GM19372 (cell line): ENCODE measurements around the gene CTXN1.
"Not testable (repeated sequence)": the region's sequence is repeated elsewhere in the genome, so short reads cannot be mapped to it uniquely, and the experiment has no call there.

Source experiments
- ATAC-seq: cut with Tn5 transposase; IDR thresholded peaks from one replicate; pipeline ENCODE4 v1.9.1; 2021; ENCODE audit warnings: mild to moderate bottlenecking, low read depth, moderate library complexity; ENCODE audit not compliant: unreplicated experiment

CTXN1 gene

DNA sequence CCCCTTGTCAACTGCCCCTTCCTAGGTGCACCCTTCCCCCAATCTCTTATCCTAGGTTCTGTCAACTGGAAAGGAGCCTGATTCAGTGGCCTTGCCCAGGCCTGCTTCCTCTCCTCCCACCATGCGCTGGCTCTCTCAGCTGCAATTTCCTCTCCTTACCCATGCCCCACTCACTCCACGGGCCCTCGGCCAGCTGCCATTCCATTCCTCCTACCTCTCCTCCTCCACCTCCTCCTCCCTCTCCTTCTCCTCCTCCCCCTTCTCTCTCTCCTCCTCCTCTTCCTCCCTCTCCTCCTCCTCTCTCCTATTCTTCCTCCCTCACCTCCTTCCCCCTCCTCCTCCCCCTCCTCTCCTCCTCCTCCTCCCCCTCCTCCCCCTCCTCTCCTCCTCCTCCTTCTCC lies 27.1 kb upstream of the CTXN1 start:
- ATAC-seq = no peak

DNA sequence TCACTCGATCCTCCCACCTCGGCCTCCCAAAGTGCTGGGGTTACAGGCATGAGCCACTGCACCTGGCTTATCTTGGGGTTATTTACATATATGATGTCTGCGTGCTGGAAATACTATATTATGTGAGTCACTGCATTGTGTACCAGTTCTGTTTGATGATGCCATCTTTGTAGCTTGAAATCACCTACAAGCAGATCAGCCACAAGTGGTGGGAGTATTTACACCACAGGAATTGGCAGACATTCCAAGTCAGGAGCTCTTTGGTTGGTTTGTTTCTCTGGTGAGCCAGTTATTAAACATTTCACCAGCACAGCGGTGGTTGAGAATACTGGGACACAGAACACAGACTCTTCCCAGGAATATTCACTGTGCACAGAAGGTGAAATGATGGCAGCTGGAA lies 22.0 kb upstream of the CTXN1 start:
- no peak for ATAC-seq

DNA sequence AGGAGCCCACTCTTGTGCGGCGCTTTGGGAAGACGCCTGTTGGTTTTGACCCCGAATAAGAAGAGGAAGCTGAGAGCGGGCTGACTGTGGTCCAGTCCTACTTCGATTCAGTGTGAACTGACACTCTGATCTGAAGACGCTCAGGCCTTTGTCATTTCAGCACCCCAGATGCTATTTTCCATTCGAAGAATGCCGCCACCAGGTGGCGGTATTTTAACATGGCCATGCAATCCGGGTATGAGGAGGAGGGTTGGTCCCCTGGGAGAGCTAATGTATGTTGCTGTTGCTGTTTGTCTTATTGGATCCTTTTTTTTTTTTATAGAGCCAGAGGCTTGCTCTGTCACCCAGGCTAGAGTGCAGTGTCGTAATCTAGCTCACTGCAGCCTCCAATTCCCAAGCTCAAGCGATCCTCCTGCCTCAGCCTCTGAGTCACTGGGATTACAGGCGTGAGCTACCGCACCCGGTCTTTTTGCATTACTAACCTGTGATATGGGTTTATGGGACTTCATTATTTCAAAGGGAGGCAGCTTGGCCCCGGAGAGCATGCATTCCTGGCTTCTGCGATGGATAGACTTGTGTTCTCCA lies 18.3 kb upstream of the CTXN1 start:
- no peak for ATAC-seq

GRCh38 chr19:7943444-7944176 lies 17.7 kb upstream of the CTXN1 start, which contains the start of gene TIMM44:
Gene TIMM44, minus strand, starts transcription at chr19:7943666. Its CDS starts 15 bp downstream, at chr19:7943651.
- peak; percentile 97 for ATAC-seq

DNA sequence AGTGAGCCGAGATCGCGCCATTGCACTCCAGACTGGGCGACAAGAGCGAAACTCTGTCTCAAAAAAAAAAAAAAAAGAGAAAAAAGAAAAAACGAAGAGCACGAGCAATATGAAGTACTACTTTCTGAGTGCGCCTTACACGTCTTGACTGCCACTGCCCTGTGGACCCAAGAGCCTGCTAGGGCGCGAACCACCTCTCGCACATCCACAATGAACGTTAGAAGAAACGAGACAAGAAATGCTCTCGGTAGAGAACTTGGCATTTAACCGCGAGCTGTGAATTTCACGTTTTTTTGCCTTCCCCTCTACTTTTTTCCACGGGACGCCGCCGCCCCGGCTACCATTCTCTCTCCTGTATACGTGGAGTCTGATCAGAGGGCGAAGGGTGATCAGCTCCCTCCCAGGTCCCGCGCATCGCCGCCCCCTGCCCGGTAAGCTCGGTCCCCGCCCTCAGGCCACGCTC lies 17.1 kb upstream of the CTXN1 start:
- no peak for ATAC-seq

- ATAC-seq = no peak
Observed at GRCh38 chr19:7941895-7942596, 16.1 kb upstream of the CTXN1 start.

GRCh38 chr19:7940841-7941240 lies 14.9 kb upstream of the CTXN1 start:
- no peak for ATAC-seq

DNA sequence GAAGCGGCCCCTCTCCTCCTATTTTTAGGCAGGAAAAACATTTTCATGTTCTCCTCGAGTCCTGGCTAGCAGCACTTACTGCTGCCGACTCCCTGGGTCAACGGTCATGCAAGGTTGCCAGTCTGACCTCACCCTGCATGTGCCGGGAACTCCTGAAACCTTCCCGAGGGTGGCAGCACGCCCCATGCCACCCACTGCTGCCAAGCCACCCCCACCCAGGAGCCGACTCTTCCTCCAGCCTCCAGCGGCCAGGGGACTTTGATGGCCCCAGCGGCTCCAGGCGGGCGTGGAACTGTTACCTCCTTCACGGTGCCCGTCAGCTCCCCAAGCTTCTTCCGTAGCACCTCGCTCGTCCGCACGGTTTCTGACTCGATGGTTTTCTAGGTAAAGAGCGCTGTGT lies 8.8 kb upstream of the CTXN1 start:
- no peak for ATAC-seq

- ATAC-seq = no peak
Observed at GRCh38 chr19:7933828-7934725, 8.1 kb upstream of the CTXN1 start.

GRCh38 chr19:7933411-7933810 lies 7.5 kb upstream of the CTXN1 start:
- ATAC-seq = no peak

- ATAC-seq = no peak
Observed at GRCh38 chr19:7932930-7933300, 7.0 kb upstream of the CTXN1 start.

GRCh38 chr19:7932276-7932929 lies 6.5 kb upstream of the CTXN1 start:
- no peak for ATAC-seq

GRCh38 chr19:7931221-7932061 lies 5.5 kb upstream of the CTXN1 start:
- no peak for ATAC-seq

GRCh38 chr19:7930765-7931164 lies 4.8 kb upstream of the CTXN1 start:
- ATAC-seq = no peak

GRCh38 chr19:7930030-7930429 lies 4.1 kb upstream of the CTXN1 start:
- ATAC-seq = not testable (repeated sequence)

- ATAC-seq = no peak
Observed at GRCh38 chr19:7928741-7929701, 3.1 kb upstream of the CTXN1 start.

DNA sequence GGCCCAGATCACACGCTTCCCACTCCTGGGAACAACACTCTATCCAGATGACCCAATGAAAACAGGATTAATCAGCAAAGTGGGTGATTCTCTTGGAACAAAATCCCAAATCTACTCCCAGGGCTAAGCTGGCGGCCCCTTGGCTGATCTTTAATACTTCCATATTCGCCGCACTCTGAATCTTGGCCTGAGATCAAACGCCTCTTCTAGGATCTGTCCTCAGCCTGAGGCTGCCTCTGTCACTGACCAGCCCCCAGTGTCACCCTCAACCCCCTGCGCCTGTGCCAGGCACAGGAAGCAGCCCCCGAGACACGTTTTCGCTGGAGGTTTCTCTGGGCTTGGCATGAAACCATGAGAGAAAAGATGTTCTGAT lies 2.4 kb upstream of the CTXN1 start:
- no peak for ATAC-seq
